Hematopoietic multipotent progenitor cell (in vitro differentiated cells): ENCODE data around the gene GLB1L. TPM values are rescaled to one million over a fixed set of nuclear protein-coding genes. Genes with fewer than 3 reads are reported as not detected.

ENCODE experiments used
- DNase-seq, 3 donors: peaks; one replicate each; pipeline ENCODE4 v3.0.0-alpha.2; 2011 to 2015; ENCODE audit warnings: low read depth in 2 of 3, low spot score in 2 of 3
- total RNA-seq: library from RNA; depleted of rRNA; stranded (reverse); fragments of >200 nt; gene quantifications from one replicate; pipeline ENCODE4 v1.2.3, GENCODE V29; 2012

GLB1L gene
- total RNA-seq, 1 donor = 21.8 TPM

GRCh38 chr2:219228041-219228910 lies 17.0 kb downstream of the GLB1L start:
- DNase-seq = no peak

- DNase-seq = no peak
Observed at GRCh38 chr2:219225350-219225749, 19.9 kb downstream of the GLB1L start.

- no peak for DNase-seq
Observed at GRCh38 chr2:219223831-219224610, 21.2 kb downstream of the GLB1L start.

- no peak for DNase-seq
Observed at GRCh38 chr2:219221957-219222518, 23.2 kb downstream of the GLB1L start.

- DNase-seq = no peak
Observed at GRCh38 chr2:219220652-219221402, 24.4 kb downstream of the GLB1L start.

- DNase-seq = no peak
Observed at GRCh38 chr2:219219784-219220532, 25.3 kb downstream of the GLB1L start.

GRCh38 chr2:219218732-219219701 lies 26.2 kb downstream of the GLB1L start, which contains the start of gene ABCB6:
ABCB6 (minus strand) TSS chr2:219218958; CDS start chr2:219218673, 285 bp downstream.
- peak; percentile 59 to 91 (median 87) for DNase-seq

- peak in 2 of 3 donors; percentile 21 to 37 for DNase-seq
Observed at GRCh38 chr2:219218217-219218731, 27.0 kb downstream of the GLB1L start.

- no peak for DNase-seq
Observed at GRCh38 chr2:219216535-219216915, 28.7 kb downstream of the GLB1L start.

- DNase-seq = no peak
Observed at GRCh38 chr2:219215871-219216534, 29.2 kb downstream of the GLB1L start.

- DNase-seq = no peak
Observed at GRCh38 chr2:219214786-219215185, 30.5 kb downstream of the GLB1L start.

GRCh38 chr2:219214141-219214540 lies 31.1 kb downstream of the GLB1L start:
- no peak for DNase-seq

GRCh38 chr2:219213486-219214071 lies 31.7 kb downstream of the GLB1L start:
- DNase-seq = no peak

GRCh38 chr2:219213026-219213415 lies 32.2 kb downstream of the GLB1L start:
- DNase-seq = no peak

- DNase-seq = no peak
Observed at GRCh38 chr2:219210886-219211362, 34.3 kb downstream of the GLB1L start.

GRCh38 chr2:219210196-219210885 lies 34.9 kb downstream of the GLB1L start:
- DNase-seq = no peak
